Astrocyte (in vitro differentiated cells and primary cell): Measurements from ENCODE around the gene NPM3. TPM values are rescaled to one million over a fixed set of nuclear protein-coding genes. Genes with fewer than 3 reads are reported as not detected.

Source experiments
- DNase-seq: peaks from one replicate; pipeline ENCODE4 v3.0.0-alpha.2; 2010; ENCODE audit warnings: low read depth
- FAIRE-seq: peaks from 2 replicates; lab custom pipeline; 2011; peaks lifted over from hg19 to GRCh38; lab: Jason Lieb, UNC
- H2AFZ ChIP-seq: 2 replicates; pipeline ENCODE4 v1.6.0; 2012; ENCODE audit warnings: low read depth, low read length, inconsistent platforms
- H3K27ac ChIP-seq: 2 replicates; pipeline ENCODE4 v1.5.1; 2011; ENCODE audit warnings: low read depth, low read length, inconsistent platforms
- H3K27me3 ChIP-seq: 2 replicates; pipeline ENCODE4 v1.6.0; 2011; ENCODE audit warnings: low read length, inconsistent platforms; ENCODE audit not compliant: insufficient read depth
- H3K36me3 ChIP-seq: 2 replicates; pipeline ENCODE4 v1.5.1; 2011; ENCODE audit warnings: low read length, inconsistent platforms; ENCODE audit not compliant: insufficient read depth
- H3K4me1 ChIP-seq: 2 replicates; pipeline ENCODE4 v1.5.1; 2011; ENCODE audit warnings: low read length, inconsistent platforms; ENCODE audit not compliant: insufficient read depth
- H3K4me2 ChIP-seq: 2 replicates; pipeline ENCODE4 v1.6.0; 2012; ENCODE audit warnings: low read length, inconsistent platforms
- H3K4me3 ChIP-seq: 2 replicates; pipeline ENCODE4 v1.5.1; 2011; ENCODE audit warnings: low read depth, mild to moderate bottlenecking, low read length, inconsistent platforms; ENCODE audit not compliant: insufficient read depth
- H3K79me2 ChIP-seq: 2 replicates; pipeline ENCODE4 v1.6.0; 2012; ENCODE audit warnings: mild to moderate bottlenecking, low read length, inconsistent platforms; ENCODE audit not compliant: insufficient read depth
- H3K9ac ChIP-seq: 2 replicates; pipeline ENCODE4 v1.6.0; 2012; ENCODE audit warnings: mild to moderate bottlenecking, low read length, inconsistent platforms
- H3K9me3 ChIP-seq: 2 replicates; pipeline ENCODE4 v1.5.1; 2012; ENCODE audit warnings: low read depth, mild to moderate bottlenecking, low read length, inconsistent platforms; ENCODE audit not compliant: insufficient read depth
- H4K20me1 ChIP-seq: 2 replicates; pipeline ENCODE4 v1.6.0; 2012; ENCODE audit warnings: low read length, inconsistent platforms; ENCODE audit not compliant: insufficient read depth
- H3K27ac Mint-ChIP-seq: one replicate; pipeline ENCODE4 v1.8.0; 2021; ENCODE audit warnings: mild to moderate bottlenecking, mixed read lengths; ENCODE audit not compliant: unreplicated experiment
- H3K27me3 Mint-ChIP-seq: one replicate; pipeline ENCODE4 v1.8.0; 2021; ENCODE audit warnings: low read depth, mixed read lengths; ENCODE audit not compliant: unreplicated experiment
- H3K36me3 Mint-ChIP-seq: one replicate; pipeline ENCODE4 v1.8.0; 2021; ENCODE audit warnings: low read depth, mixed read lengths; ENCODE audit not compliant: unreplicated experiment
- H3K4me1 Mint-ChIP-seq: one replicate; pipeline ENCODE4 v1.8.0; 2021; ENCODE audit warnings: low read depth, mixed read lengths; ENCODE audit not compliant: unreplicated experiment
- H3K4me3 Mint-ChIP-seq: one replicate; pipeline ENCODE4 v1.8.0; 2021; ENCODE audit warnings: mild to moderate bottlenecking, moderate library complexity, mixed read lengths; ENCODE audit not compliant: unreplicated experiment
- H3K9me3 Mint-ChIP-seq: one replicate; pipeline ENCODE4 v1.8.0; 2021; ENCODE audit warnings: mild to moderate bottlenecking, mixed read lengths; ENCODE audit not compliant: unreplicated experiment
- EZH2 ChIP-seq: IDR thresholded peaks from 2 replicates; pipeline ENCODE4 v1.6.1; 2012; ENCODE audit warnings: mild to moderate bottlenecking, low read length, inconsistent platforms; ENCODE audit not compliant: insufficient read depth
- total RNA-seq: library from RNA; stranded (reverse); gene quantifications from 2 replicates; pipeline ENCODE4 v1.2.1, GENCODE V29; 2021
- TF ChIP-seq, protein P1 (sequence below): IDR thresholded peaks from 2 replicates; pipeline ENCODE4 v1.5.1; 2011; ENCODE audit warnings: low read depth, mild to moderate bottlenecking, inconsistent platforms, low read length, moderate library complexity; ENCODE audit not compliant: insufficient read depth

Gene NPM3
- total RNA-seq, 1 donor from 2014 or later: 40.7 TPM

DNA sequence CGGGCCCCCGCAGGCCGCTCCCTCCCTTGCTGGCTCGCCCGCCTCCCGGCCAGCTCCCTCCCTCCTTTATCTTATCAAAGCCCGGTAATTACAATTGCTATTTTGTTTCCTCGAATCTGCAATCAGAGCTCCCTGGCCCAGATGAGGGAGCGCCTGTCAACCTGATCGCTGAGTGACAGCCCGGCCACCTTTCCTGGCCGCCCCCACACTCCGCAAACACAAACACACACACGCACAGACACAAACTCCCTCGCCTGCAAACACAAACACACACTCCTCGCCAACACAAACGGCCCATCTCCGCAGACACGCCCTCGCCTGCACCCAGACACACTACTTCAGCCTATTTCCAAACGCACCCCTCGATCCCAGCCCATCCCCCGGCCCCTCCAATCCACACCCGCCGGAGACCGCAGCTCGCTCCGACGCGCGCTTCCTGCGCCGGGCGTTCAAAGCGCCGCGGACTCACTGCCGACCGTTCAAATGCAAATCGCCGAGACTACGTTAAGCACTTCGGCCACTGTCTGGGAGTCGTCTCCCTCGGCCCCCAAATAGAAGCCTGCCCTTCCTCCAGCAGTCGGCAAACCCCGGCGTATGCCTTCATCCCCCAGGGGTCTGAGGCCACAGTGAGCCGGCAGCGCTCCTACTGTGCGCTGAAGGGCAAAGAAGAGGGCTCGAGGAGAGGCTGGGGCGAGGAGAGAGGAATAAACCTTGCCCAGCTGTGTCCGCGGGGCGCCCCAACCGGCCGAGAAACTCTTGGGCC is 4.3 kb downstream of the NPM3 start:
- DNase-seq: peak; percentile 21
- Histone ChIP-seq H3K27ac (no peak overlapping the region), H3K4me3 (peak overlapping the region; percentile 40), H3K9me3 (no peaks in the 10 kb centered on the region), H4K20me1 (peaks cover 51% of the 10 kb centered on the region), H3K27me3 (peaks cover 43% of the 10 kb centered on the region), H3K36me3 (no peaks in the 10 kb centered on the region), H3K9ac (peak overlapping the region; percentile 12), H2AFZ (peak overlapping the region; percentile 32), H3K4me2 (peak overlapping the region; percentile 84), H3K79me2 (peaks cover 14% of the 10 kb centered on the region), H3K4me1 (peaks cover 31% of the 10 kb centered on the region)
- Mint-ChIP-seq H3K9me3 (no peaks in the 10 kb centered on the region), H3K27me3 (peaks cover 29% of the 10 kb centered on the region), H3K4me3 (peak overlapping the region; percentile 75), H3K27ac (no peak overlapping the region), H3K36me3 (peaks cover 6% of the 10 kb centered on the region), H3K4me1 (peaks cover 7% of the 10 kb centered on the region)
- FAIRE-seq: no peak
- TF ChIP-seq, protein P1, sequence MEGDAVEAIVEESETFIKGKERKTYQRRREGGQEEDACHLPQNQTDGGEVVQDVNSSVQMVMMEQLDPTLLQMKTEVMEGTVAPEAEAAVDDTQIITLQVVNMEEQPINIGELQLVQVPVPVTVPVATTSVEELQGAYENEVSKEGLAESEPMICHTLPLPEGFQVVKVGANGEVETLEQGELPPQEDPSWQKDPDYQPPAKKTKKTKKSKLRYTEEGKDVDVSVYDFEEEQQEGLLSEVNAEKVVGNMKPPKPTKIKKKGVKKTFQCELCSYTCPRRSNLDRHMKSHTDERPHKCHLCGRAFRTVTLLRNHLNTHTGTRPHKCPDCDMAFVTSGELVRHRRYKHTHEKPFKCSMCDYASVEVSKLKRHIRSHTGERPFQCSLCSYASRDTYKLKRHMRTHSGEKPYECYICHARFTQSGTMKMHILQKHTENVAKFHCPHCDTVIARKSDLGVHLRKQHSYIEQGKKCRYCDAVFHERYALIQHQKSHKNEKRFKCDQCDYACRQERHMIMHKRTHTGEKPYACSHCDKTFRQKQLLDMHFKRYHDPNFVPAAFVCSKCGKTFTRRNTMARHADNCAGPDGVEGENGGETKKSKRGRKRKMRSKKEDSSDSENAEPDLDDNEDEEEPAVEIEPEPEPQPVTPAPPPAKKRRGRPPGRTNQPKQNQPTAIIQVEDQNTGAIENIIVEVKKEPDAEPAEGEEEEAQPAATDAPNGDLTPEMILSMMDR: no peak
- peak; percentile 55 for TF ChIP-seq EZH2

DNA sequence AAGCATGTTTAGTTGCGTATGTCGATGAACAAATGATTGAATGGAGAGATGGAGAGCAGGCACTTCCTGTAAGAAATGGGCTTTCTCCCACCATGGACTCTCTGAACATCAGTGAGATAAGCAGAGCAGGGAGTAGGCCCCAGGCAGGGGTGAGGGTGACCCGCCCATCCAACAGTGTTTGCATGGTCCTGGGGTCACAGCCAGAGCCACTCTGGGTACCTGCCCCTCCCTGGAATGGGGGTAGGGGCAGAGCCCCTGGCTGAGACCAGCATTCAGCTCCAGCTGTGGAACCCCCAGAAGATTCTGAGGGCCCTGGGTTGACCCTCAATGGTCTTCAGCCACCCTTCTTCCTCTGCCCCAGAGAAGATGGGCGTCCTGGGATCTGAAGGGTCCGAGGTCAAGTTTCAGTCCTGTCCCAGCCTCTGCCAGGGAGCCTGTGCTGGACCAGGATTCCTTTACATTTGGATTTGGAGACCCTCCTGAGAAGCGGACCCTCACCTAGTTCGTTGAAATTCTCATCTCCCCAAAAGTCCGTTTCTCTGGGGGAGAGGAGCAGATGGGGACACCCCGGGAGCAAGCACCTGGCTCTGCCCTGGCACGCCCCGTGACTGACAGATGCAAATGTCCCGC is 5.0 kb downstream of the NPM3 start:
- FAIRE-seq: no peak
- DNase-seq: no peak

More for the DNA sequence above, 5.0 kb downstream of the NPM3 start:
- peaks cover 24% of the 10 kb centered on the region for H3K4me1 ChIP-seq
- TF ChIP-seq EZH2: no peak
- TF ChIP-seq, protein P1: no peak
- peaks cover 50% of the 10 kb centered on the region for H4K20me1 ChIP-seq
- H3K9ac ChIP-seq: no peak overlapping the region
- Mint-ChIP-seq H3K27ac (no peak overlapping the region), H3K36me3 (peaks cover 6% of the 10 kb centered on the region), H3K27me3 (peaks cover 36% of the 10 kb centered on the region), H3K4me3 (peak overlapping the region; percentile 75), H3K4me1 (peaks cover 7% of the 10 kb centered on the region), H3K9me3 (no peaks in the 10 kb centered on the region)
- peaks cover 14% of the 10 kb centered on the region for H3K79me2 ChIP-seq
- no peak overlapping the region for H2AFZ ChIP-seq
- no peaks in the 10 kb centered on the region for H3K36me3 ChIP-seq
- H3K9me3 ChIP-seq: no peaks in the 10 kb centered on the region
- H3K27me3 ChIP-seq: peaks cover 50% of the 10 kb centered on the region
- H3K27ac ChIP-seq: no peak overlapping the region
- H3K4me3 ChIP-seq: no peak overlapping the region
- H3K4me2 ChIP-seq: peak overlapping the region; percentile 84
